Lung (tissue), 12 donors: Measurements from ENCODE around the gene SBF2. TPM values are rescaled to one million over a fixed set of nuclear protein-coding genes. Genes with fewer than 3 reads are reported as not detected.

Experiments used
- ATAC-seq: fragments of 200-7000 bp; cut with Tn5 transposase; one replicate; pipeline ENCODE4 v1.9.1; 2020; ENCODE audit warnings: moderate number of reproducible peaks; ENCODE audit not compliant: insufficient read depth, low FRiP score
- DNase-seq, 3 donors: peaks; one replicate each; pipeline ENCODE4 v3.0.0-alpha.2; 2013 to 2017
- H3K27ac ChIP-seq, 2 donors: one replicate each; pipeline ENCODE4 v1.5.1; 2013; ENCODE audit warnings: mild to moderate bottlenecking in 2 of 2, moderate library complexity in 2 of 2, control low read depth in 1 of 2, inconsistent platforms in 1 of 2, low read depth in 1 of 2, low read length in 1 of 2
- H3K27me3 ChIP-seq, 3 donors: one replicate each; pipeline ENCODE4 v1.5.1; 2013; ENCODE audit warnings: low read length in 2 of 3; ENCODE audit not compliant: control insufficient read depth in 3 of 3, insufficient read depth in 3 of 3
- H3K36me3 ChIP-seq, 4 donors: one replicate each; pipeline ENCODE4 v1.5.1; 2013; ENCODE audit warnings: low read length in 4 of 4, mild to moderate bottlenecking in 1 of 4, moderate library complexity in 1 of 4; ENCODE audit not compliant: control insufficient read depth in 4 of 4, insufficient read depth in 4 of 4
- H3K4me1 ChIP-seq, 5 donors: one replicate each; pipeline ENCODE4 v1.5.1; 2013; ENCODE audit warnings: low read length in 5 of 5, mild to moderate bottlenecking in 2 of 5, moderate library complexity in 1 of 5; ENCODE audit not compliant: control insufficient read depth in 5 of 5, insufficient read depth in 5 of 5
- H3K4me3 ChIP-seq: one replicate; pipeline ENCODE4 v1.5.1; 2013; ENCODE audit warnings: mild to moderate bottlenecking, control low read depth, moderate library complexity
- H3K9ac ChIP-seq, 2 donors: one replicate each; pipeline ENCODE4 v1.5.1; 2013; ENCODE audit warnings: low read length in 2 of 2, control low read depth in 1 of 2; ENCODE audit not compliant: insufficient read depth in 1 of 2
- H3K9me3 ChIP-seq, 4 donors: one replicate each; pipeline ENCODE4 v1.5.1; 2013; ENCODE audit warnings: low read length in 3 of 4, mild to moderate bottlenecking in 1 of 4, moderate library complexity in 1 of 4; ENCODE audit not compliant: control insufficient read depth in 4 of 4, insufficient read depth in 3 of 4
- WGBS, 2 donors: extraction: QIAGEN DNeasy Blood & Tissue Kit; methylation state at CpG; one replicate each; pipeline ENCODE4 v1.1.7; 2013; 5-methylcytosine and 5-hydroxymethylcytosine counted together
- polyA plus RNA-seq, 2 donors: library from polyadenylated mRNA; stranded (reverse); fragments of 200-250 nt; gene quantifications; one replicate each; pipeline ENCODE4 v1.2.1, GENCODE V29; 2013
- total RNA-seq, 2 donors: library from RNA; depleted of rRNA in 1 of 2; stranded (reverse); fragments of >200 nt in 1 of 2; gene quantifications; one replicate each; pipeline ENCODE4 v1.2.1, GENCODE V29; 2014 to 2021
- TF ChIP-seq, protein P1 (sequence below): IDR thresholded peaks from 2 replicates; pipeline ENCODE4 v1.5.1; 2012; ENCODE audit warnings: mild to moderate bottlenecking; ENCODE audit errors: control extremely low read depth, extremely low read depth
- donor health status: control.
- donor health status: control.
- donor health status: Bipolar disorder and iron deficiency.
- donor health status: healthy.
- donor health status: DM: yes; HTN: yes; CAD: no.

The SBF2 gene
- total and polyA plus RNA-seq, 4 donors, result 4.4 to 104 (median 24.9) TPM

- H3K9me3 ChIP-seq, result no peaks in the 10 kb centered on the region
- H3K9ac ChIP-seq, result no peak overlapping the region
- no peaks in the 10 kb centered on the region for H3K36me3 ChIP-seq
- no peak overlapping the region for H3K27ac ChIP-seq
- H3K27me3 ChIP-seq, result no peaks in the 10 kb centered on the region
- H3K4me1 ChIP-seq, result peaks cover 0 to 15% (median 4%) of the 10 kb centered on the region in 5 donors
- TF ChIP-seq, protein P1, sequence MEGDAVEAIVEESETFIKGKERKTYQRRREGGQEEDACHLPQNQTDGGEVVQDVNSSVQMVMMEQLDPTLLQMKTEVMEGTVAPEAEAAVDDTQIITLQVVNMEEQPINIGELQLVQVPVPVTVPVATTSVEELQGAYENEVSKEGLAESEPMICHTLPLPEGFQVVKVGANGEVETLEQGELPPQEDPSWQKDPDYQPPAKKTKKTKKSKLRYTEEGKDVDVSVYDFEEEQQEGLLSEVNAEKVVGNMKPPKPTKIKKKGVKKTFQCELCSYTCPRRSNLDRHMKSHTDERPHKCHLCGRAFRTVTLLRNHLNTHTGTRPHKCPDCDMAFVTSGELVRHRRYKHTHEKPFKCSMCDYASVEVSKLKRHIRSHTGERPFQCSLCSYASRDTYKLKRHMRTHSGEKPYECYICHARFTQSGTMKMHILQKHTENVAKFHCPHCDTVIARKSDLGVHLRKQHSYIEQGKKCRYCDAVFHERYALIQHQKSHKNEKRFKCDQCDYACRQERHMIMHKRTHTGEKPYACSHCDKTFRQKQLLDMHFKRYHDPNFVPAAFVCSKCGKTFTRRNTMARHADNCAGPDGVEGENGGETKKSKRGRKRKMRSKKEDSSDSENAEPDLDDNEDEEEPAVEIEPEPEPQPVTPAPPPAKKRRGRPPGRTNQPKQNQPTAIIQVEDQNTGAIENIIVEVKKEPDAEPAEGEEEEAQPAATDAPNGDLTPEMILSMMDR, result no peak
- no peak for DNase-seq
- H3K4me3 ChIP-seq, result no peak overlapping the region
- 92 to 97% methylated on average over 6 of the region's 6 CpGs for WGBS, 2 donors
- no peak for ATAC-seq
Observed at GRCh38 chr11:10331548-10332289, 37.7 kb upstream of the SBF2 start.

DNA sequence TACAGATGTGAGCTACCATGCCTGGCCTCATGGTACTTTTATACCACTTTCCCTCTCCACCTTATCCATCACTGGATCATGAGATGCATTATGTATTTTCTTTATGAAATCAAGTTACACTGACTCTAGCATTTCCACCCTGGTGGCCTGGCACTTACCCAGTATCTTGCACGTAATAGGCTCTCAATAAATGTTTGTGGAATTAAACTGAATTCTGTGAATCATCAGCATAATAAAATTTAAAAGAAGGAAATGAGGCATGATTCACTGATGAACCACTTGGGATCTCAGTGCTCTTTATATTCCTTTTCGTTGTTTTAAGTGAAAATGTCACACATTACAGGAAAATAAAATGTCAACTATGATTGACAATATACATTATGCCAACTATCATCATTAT is 35.9 kb upstream of the SBF2 start:
- H3K9me3 ChIP-seq, result no peaks in the 10 kb centered on the region
- ATAC-seq (no peak), DNase-seq (no peak)
- no peak overlapping the region for H3K9ac ChIP-seq
- no peaks in the 10 kb centered on the region for H3K27me3 ChIP-seq
- H3K27ac ChIP-seq, result no peak overlapping the region
- no peak overlapping the region for H3K4me3 ChIP-seq
- WGBS, 2 donors, result 81 to 88% methylated on average over 2 of the region's 2 CpGs
- H3K4me1 ChIP-seq, result peaks cover 0 to 19% (median 8%) of the 10 kb centered on the region in 5 donors
- no peaks in the 10 kb centered on the region for H3K36me3 ChIP-seq
- TF ChIP-seq, protein P1, result no peak

- Histone ChIP-seq H3K4me1 (peaks cover 3 to 24% (median 8%) of the 10 kb centered on the region in 5 donors), H3K27ac (no peak overlapping the region), H3K36me3 (no peaks in the 10 kb centered on the region), H3K9me3 (no peaks in the 10 kb centered on the region), H3K4me3 (no peak overlapping the region), H3K27me3 (no peaks in the 10 kb centered on the region), H3K9ac (no peak overlapping the region)
- ATAC-seq (no peak), DNase-seq (no peak)
- TF ChIP-seq, protein P1, result no peak
- WGBS, 2 donors, result 92 to 93% methylated on average over 2 of the region's 2 CpGs
Observed at GRCh38 chr11:10329356-10329755, 35.3 kb upstream of the SBF2 start.
